ENCODE data around the gene CELA2A. TPM values are rescaled to one million over a fixed set of nuclear protein-coding genes. Genes with fewer than 3 reads are reported as not detected.
"Not testable (repeated sequence)": the region's sequence is repeated elsewhere in the genome, so short reads cannot be mapped to it uniquely, and the experiment has no call there.

Gene CELA2A
- total RNA-seq, 1 donor, result not detected

DNA sequence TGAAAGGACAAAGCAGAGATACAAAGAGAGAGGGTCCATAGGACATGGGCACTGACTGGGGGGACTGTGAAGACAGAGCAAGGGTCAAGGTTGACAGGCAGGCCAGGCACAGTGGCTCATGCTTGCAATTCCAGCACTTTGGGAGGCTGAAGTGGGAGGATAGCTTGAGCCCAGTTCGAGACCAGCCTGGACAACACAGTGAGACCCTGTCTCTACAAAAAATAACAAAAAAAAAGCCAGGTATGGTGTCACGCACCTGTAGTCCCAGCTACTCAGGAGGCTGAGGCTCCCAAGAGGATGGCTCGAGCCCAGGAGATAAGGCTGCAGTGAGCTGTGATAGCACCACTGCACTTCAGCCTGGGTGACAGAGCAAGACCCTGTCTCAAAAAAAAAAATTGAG lies 63.1 kb downstream of the CELA2A start:
- DNase-seq (ENCODE audit: low read depth), result no peak
- TF ChIP-seq CTCF (IDR thresholded peaks at IDR 0.05; ENCODE audit: insufficient read depth, low read depth, low read length), result no peak
- H3K4me3 ChIP-seq (ENCODE audit: low read depth, low read length), result no peak overlapping the region

DNA sequence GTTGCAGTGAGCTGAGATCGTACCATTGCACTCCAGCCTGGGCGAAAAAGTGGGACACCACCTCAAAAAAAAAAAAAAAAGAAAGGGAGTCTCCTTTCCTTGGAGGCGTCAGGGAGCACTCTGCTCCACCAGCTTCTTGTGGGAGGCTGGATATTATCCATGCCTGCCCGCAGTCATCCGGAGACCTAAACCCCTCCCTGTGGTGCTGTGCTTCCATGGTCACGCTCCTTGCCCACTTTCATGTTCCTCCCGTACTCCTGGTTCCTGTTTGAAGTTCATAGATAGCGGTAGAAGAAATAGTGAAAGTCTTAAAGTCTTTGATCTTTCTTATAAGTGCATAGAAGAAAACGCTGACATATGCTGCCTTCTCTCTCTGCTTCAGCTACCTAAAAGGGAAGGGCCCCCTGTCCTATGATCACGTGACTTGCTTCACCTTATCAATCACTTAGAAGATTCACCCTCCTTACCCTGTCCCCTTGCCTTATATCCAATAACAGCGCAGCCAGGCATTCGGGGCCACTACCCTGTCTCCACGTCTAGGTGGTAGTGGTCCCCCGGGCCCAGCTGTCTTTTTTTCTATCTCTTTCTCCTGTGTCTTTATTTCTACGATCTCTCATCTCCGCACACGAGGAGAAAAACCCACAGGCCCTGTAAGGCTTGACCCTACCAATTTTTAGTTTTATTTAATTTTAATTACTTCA lies 64.8 kb downstream of the CELA2A start:
- not testable (repeated sequence) for DNase-seq (ENCODE audit: low read depth); H3K4me3 ChIP-seq (ENCODE audit: low read depth, low read length)

Other genes starting within 250 kb of the CELA2A start
- under 0.01 TPM in 2 replicates for gene FHAD1, start 209.5 kb upstream of the CELA2A start, total RNA-seq
- gene EFHD2, start 46.8 kb upstream of the CELA2A start, total RNA-seq, result 36.3 and 42.2 TPM in 2 replicates
- gene CTRC, start 18.3 kb upstream of the CELA2A start, total RNA-seq, result not detected in 2 replicates
- gene CELA2B, start 19.4 kb downstream of the CELA2A start, total RNA-seq, result under 0.01 TPM in 1 of 2 replicates, not detected in the other
- 5.8 and 7.3 TPM in 2 replicates for gene CASP9, start 67.5 kb downstream of the CELA2A start, total RNA-seq
- 14.2 and 27.2 TPM in 2 replicates for gene DNAJC16, start 70.1 kb downstream of the CELA2A start, total RNA-seq
- gene AGMAT, start 128.3 kb downstream of the CELA2A start, total RNA-seq, result 2.3 and 2.6 TPM in 2 replicates
- gene DDI2, start 160.7 kb downstream of the CELA2A start, total RNA-seq, result 15.5 and 21.3 TPM in 2 replicates
- gene PLEKHM2, start 227.6 kb downstream of the CELA2A start, total RNA-seq, result 54.0 and 61.8 TPM in 2 replicates

Data from fibroblast of villous mesenchyme (primary cell).